HepG2 (cell line): ENCODE data around the gene HSPA1L. TPM values are rescaled to one million over a fixed set of nuclear protein-coding genes. Genes with fewer than 3 reads are reported as not detected.

ENCODE experiments used
- GLI4 ChIP-seq: sonication (generic); formaldehyde crosslinking; IDR thresholded peaks from 2 replicates; pipeline ENCODE4 v1.5.1; 2020; ENCODE audit warnings: missing genetic modification reagents, mild to moderate bottlenecking, moderate library complexity, borderline replicate concordance
- NR3C1 ChIP-seq: sonication (generic); formaldehyde crosslinking; IDR thresholded peaks from 2 replicates; pipeline ENCODE4 v1.4.0; 2020; ENCODE audit warnings: missing genetic modification reagents
- REL ChIP-seq: sonication (generic); formaldehyde crosslinking; conservative IDR thresholded peaks from 2 replicates; pipeline ENCODE4 v1.8.0; 2022; ENCODE audit warnings: mild to moderate bottlenecking, missing genetic modification reagents, moderate library complexity
- polyA plus RNA-seq, 8 experiments: library from polyadenylated mRNA; depleted of rRNA in 3 of 8; stranded (reverse) in 7 of 8; unstranded in 1 of 8; fragments of >200 nt; fragmentation: Illumina TruSeq in 4 of 8; extraction: Trizol in 4 of 8; gene quantifications; 2 replicates each; pipeline versions ENCODE4 v1.2.1 to v1.2.3, GENCODE V29; 2011 to 2016; ENCODE audit warnings: low read depth in 4 of 8, missing spikeins in 1 of 8, mixed read lengths in 1 of 8; ENCODE audit not compliant: insufficient read depth in 1 of 8
- total RNA-seq, 5 experiments: library from RNA; depleted of rRNA; stranded (reverse); fragments of >200 nt; fragmentation: Illumina TruSeq; extraction: Trizol; gene quantifications; 2 replicates each; pipeline ENCODE4 v1.2.3, GENCODE V29; 2016; ENCODE audit warnings: low read depth in 1 of 5
- TF ChIP-seq, protein P1 (sequence below): sonication (generic); formaldehyde crosslinking; IDR thresholded peaks from 2 replicates; pipeline ENCODE4 v1.5.0; 2020; ENCODE audit warnings: mild to moderate bottlenecking, missing genetic modification reagents
- TF ChIP-seq, protein P2 (sequence below): sonication (generic); formaldehyde crosslinking; IDR thresholded peaks from 2 replicates; pipeline ENCODE4 v1.4.0; 2020; ENCODE audit warnings: mild to moderate bottlenecking, missing genetic modification reagents
- TF ChIP-seq, protein P3 (sequence below), 2 experiments: fragments of 450-650 bp in 1 of 2; sonication (generic) in 1 of 2; formaldehyde crosslinking in 1 of 2; IDR thresholded peaks; 2 replicates each; pipeline versions ENCODE4 v1.6.1 to v1.8.0; 2016 to 2022; ENCODE audit warnings: antibody characterized with exemption in 1 of 2, mild to moderate bottlenecking in 1 of 2, missing genetic modification reagents in 1 of 2

HSPA1L gene
- total and polyA plus RNA-seq, 2 of the 13 experiments (the other 11 are each of a cell fraction or from before 2014, with no cell fraction given) = 0.55 to 1.0 TPM

DNA sequence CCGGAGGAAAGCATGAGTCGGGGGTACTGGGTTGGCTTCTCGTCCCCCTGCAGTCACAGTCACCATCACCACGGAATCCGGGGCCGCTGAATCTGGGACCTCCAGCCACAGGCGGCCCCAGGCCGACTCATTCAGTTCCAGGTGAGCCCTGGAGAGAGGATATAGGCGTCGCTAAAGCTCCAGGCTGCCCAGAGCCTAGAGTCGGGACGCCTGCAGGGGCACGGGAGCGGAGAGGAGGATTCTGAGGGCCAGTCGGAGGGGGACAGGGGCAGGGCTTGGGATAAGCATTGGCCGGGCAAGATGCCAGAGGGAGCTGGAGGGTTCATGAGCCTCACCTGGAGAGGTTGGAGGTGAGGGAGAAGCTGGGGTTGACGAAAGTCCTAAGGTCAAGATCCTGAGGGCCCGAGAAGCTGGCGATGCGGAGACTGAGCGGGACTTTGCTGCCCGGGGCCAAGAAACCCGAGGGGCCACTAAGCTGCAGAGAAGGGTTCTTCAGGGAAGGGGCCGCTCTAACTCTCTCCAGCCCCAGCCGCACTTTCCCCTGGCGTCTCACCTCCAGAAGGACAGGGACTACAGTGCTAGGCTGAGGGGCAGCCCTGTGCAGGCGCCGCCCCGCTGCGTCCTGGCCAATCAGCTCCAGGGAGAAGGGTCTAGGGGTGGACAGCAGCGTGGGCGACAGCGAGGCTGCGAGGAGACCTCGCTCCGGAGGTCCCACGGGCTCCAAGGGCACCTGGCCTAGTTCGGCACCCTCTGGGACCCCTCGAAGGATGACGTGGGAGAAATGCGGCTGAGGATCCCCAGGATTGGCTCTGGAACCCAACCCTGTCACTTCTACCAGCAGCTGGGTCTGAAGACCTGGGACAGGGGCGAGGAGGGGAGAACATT lies 48.9 kb downstream of the HSPA1L start (continued):
- TF ChIP-seq, protein P1, sequence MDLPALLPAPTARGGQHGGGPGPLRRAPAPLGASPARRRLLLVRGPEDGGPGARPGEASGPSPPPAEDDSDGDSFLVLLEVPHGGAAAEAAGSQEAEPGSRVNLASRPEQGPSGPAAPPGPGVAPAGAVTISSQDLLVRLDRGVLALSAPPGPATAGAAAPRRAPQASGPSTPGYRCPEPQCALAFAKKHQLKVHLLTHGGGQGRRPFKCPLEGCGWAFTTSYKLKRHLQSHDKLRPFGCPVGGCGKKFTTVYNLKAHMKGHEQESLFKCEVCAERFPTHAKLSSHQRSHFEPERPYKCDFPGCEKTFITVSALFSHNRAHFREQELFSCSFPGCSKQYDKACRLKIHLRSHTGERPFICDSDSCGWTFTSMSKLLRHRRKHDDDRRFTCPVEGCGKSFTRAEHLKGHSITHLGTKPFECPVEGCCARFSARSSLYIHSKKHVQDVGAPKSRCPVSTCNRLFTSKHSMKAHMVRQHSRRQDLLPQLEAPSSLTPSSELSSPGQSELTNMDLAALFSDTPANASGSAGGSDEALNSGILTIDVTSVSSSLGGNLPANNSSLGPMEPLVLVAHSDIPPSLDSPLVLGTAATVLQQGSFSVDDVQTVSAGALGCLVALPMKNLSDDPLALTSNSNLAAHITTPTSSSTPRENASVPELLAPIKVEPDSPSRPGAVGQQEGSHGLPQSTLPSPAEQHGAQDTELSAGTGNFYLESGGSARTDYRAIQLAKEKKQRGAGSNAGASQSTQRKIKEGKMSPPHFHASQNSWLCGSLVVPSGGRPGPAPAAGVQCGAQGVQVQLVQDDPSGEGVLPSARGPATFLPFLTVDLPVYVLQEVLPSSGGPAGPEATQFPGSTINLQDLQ (CRISPR knock-in tag) = no peak
- TF ChIP-seq, protein P2, sequence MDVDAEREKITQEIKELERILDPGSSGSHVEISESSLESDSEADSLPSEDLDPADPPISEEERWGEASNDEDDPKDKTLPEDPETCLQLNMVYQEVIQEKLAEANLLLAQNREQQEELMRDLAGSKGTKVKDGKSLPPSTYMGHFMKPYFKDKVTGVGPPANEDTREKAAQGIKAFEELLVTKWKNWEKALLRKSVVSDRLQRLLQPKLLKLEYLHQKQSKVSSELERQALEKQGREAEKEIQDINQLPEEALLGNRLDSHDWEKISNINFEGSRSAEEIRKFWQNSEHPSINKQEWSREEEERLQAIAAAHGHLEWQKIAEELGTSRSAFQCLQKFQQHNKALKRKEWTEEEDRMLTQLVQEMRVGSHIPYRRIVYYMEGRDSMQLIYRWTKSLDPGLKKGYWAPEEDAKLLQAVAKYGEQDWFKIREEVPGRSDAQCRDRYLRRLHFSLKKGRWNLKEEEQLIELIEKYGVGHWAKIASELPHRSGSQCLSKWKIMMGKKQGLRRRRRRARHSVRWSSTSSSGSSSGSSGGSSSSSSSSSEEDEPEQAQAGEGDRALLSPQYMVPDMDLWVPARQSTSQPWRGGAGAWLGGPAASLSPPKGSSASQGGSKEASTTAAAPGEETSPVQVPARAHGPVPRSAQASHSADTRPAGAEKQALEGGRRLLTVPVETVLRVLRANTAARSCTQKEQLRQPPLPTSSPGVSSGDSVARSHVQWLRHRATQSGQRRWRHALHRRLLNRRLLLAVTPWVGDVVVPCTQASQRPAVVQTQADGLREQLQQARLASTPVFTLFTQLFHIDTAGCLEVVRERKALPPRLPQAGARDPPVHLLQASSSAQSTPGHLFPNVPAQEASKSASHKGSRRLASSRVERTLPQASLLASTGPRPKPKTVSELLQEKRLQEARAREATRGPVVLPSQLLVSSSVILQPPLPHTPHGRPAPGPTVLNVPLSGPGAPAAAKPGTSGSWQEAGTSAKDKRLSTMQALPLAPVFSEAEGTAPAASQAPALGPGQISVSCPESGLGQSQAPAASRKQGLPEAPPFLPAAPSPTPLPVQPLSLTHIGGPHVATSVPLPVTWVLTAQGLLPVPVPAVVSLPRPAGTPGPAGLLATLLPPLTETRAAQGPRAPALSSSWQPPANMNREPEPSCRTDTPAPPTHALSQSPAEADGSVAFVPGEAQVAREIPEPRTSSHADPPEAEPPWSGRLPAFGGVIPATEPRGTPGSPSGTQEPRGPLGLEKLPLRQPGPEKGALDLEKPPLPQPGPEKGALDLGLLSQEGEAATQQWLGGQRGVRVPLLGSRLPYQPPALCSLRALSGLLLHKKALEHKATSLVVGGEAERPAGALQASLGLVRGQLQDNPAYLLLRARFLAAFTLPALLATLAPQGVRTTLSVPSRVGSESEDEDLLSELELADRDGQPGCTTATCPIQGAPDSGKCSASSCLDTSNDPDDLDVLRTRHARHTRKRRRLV = no peak
- TF ChIP-seq NR3C1 (CRISPR knock-in tag) = no peak
- TF ChIP-seq, protein P3, sequence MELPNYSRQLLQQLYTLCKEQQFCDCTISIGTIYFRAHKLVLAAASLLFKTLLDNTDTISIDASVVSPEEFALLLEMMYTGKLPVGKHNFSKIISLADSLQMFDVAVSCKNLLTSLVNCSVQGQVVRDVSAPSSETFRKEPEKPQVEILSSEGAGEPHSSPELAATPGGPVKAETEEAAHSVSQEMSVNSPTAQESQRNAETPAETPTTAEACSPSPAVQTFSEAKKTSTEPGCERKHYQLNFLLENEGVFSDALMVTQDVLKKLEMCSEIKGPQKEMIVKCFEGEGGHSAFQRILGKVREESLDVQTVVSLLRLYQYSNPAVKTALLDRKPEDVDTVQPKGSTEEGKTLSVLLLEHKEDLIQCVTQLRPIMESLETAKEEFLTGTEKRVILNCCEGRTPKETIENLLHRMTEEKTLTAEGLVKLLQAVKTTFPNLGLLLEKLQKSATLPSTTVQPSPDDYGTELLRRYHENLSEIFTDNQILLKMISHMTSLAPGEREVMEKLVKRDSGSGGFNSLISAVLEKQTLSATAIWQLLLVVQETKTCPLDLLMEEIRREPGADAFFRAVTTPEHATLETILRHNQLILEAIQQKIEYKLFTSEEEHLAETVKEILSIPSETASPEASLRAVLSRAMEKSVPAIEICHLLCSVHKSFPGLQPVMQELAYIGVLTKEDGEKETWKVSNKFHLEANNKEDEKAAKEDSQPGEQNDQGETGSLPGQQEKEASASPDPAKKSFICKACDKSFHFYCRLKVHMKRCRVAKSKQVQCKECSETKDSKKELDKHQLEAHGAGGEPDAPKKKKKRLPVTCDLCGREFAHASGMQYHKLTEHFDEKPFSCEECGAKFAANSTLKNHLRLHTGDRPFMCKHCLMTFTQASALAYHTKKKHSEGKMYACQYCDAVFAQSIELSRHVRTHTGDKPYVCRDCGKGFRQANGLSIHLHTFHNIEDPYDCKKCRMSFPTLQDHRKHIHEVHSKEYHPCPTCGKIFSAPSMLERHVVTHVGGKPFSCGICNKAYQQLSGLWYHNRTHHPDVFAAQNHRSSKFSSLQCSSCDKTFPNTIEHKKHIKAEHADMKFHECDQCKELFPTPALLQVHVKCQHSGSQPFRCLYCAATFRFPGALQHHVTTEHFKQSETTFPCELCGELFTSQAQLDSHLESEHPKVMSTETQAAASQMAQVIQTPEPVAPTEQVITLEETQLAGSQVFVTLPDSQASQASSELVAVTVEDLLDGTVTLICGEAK (IDR thresholded peaks at IDR 0.05) = no peak
- TF ChIP-seq, protein P3 (CRISPR knock-in tag; IDR thresholded peaks at IDR 0.05) = 0 out of 2 replicates have a peak, but pooled peaks have one; percentile 22
- peak; percentile 71; the same call in 1 of the 2 replicates for TF ChIP-seq GLI4
- TF ChIP-seq REL (CRISPR knock-in tag) = no peak
